Adrenal gland (tissue), 5 donors: ENCODE measurements around the gene CPPED1.

Source experiments
- CTCF ChIP-seq, 6 experiments: fragments of 450-650 bp in 4 of 6; fragments of 200-600 bp in 2 of 6; sonication (generic) in 1 of 6; IDR thresholded peaks; 1 replicate in 5 of 6; 2 replicates in 1 of 6; pipeline versions ENCODE4 v1.5.1 to v1.8.0; 2016 to 2021; ENCODE audit warnings: antibody characterized with exemption in 6 of 6, mild to moderate bottlenecking in 2 of 6, moderate library complexity in 1 of 6
- POLR2A ChIP-seq, 2 donors: fragments of 450-650 bp; IDR thresholded peaks; one replicate each; pipeline ENCODE4 v1.6.1; 2017; ENCODE audit warnings: antibody characterized with exemption in 2 of 2, mild to moderate bottlenecking in 2 of 2, moderate library complexity in 1 of 2
- donor health status: DM: no; HTN: no; CAD: no.

GRCh38 chr16:12669908-12670307 is 133.8 kb downstream of the CPPED1 start:
- TF ChIP-seq CTCF (IDR thresholded peaks at IDR 0.05) (no peak), POLR2A (IDR thresholded peaks at IDR 0.05) (no peak)
